ENCODE measurements around the gene GBA2.

Gene GBA2

GRCh38 chr9:35705836-35706430, 43.1 kb downstream of the GBA2 start:
- no peak for DNase-seq (ENCODE audit: low read depth)
- no peak overlapping the region for H3K4me3 ChIP-seq (ENCODE audit: low read depth, low read length)
- TF ChIP-seq CTCF (conservative IDR thresholded peaks at IDR 0.05; ENCODE audit: low read depth, low read length): no peak

- TF ChIP-seq CTCF (conservative IDR thresholded peaks at IDR 0.05; ENCODE audit: low read depth, low read length): no peak
- DNase-seq (ENCODE audit: low read depth): no peak
- H3K4me3 ChIP-seq (ENCODE audit: low read depth, low read length): no peak overlapping the region
Observed at GRCh38 chr9:35705372-35705771, 43.7 kb downstream of the GBA2 start.

- no peak overlapping the region for H3K4me3 ChIP-seq (ENCODE audit: low read depth, low read length)
- TF ChIP-seq CTCF (conservative IDR thresholded peaks at IDR 0.05; ENCODE audit: low read depth, low read length): no peak
- DNase-seq (ENCODE audit: low read depth): no peak
Observed at GRCh38 chr9:35703906-35704672, 44.9 kb downstream of the GBA2 start.

- H3K4me3 ChIP-seq (ENCODE audit: low read depth, low read length): no peak overlapping the region
- DNase-seq (ENCODE audit: low read depth): no peak
- TF ChIP-seq CTCF (conservative IDR thresholded peaks at IDR 0.05; ENCODE audit: low read depth, low read length): no peak
Observed at GRCh38 chr9:35702696-35703095, 46.3 kb downstream of the GBA2 start.

GRCh38 chr9:35700942-35701341, 48.1 kb downstream of the GBA2 start:
- no peak for TF ChIP-seq CTCF (conservative IDR thresholded peaks at IDR 0.05; ENCODE audit: low read depth, low read length)
- H3K4me3 ChIP-seq (ENCODE audit: low read depth, low read length): no peak overlapping the region
- DNase-seq (ENCODE audit: low read depth): no peak

GRCh38 chr9:35700031-35700430, 49.0 kb downstream of the GBA2 start:
- no peak for DNase-seq (ENCODE audit: low read depth)
- TF ChIP-seq CTCF (conservative IDR thresholded peaks at IDR 0.05; ENCODE audit: low read depth, low read length): no peak
- H3K4me3 ChIP-seq (ENCODE audit: low read depth, low read length): no peak overlapping the region

- TF ChIP-seq CTCF (conservative IDR thresholded peaks at IDR 0.05; ENCODE audit: low read depth, low read length): no peak
- no peak for DNase-seq (ENCODE audit: low read depth)
- H3K4me3 ChIP-seq (ENCODE audit: low read depth, low read length): no peak overlapping the region
Observed at GRCh38 chr9:35698231-35698630, 50.8 kb downstream of the GBA2 start.

Measured in choroid plexus epithelial cell (primary cell).